ENCODE results near the gene CACNA1H.
"Not testable (repeated sequence)": the region's sequence is repeated elsewhere in the genome, so short reads cannot be mapped to it uniquely, and the experiment has no call there.

CACNA1H gene

GRCh38 chr16:1176280-1176897 lies 23.5 kb downstream of the CACNA1H start:
- no peak for DNase-seq

GRCh38 chr16:1177053-1177452 lies 24.1 kb downstream of the CACNA1H start:
- DNase-seq = no peak

- no peak for DNase-seq
Observed at GRCh38 chr16:1177750-1178149, 24.8 kb downstream of the CACNA1H start.

- DNase-seq = no peak
Observed at GRCh38 chr16:1178295-1178910, 25.5 kb downstream of the CACNA1H start.

GRCh38 chr16:1180549-1181403 lies 27.9 kb downstream of the CACNA1H start:
- no peak for DNase-seq

GRCh38 chr16:1181404-1182315 lies 28.8 kb downstream of the CACNA1H start:
- DNase-seq = no peak

GRCh38 chr16:1182316-1182671 lies 29.4 kb downstream of the CACNA1H start:
- DNase-seq = no peak

GRCh38 chr16:1182950-1183907 lies 30.3 kb downstream of the CACNA1H start:
- DNase-seq = no peak

GRCh38 chr16:1184156-1184868 lies 31.4 kb downstream of the CACNA1H start:
- DNase-seq = no peak

GRCh38 chr16:1184980-1185379 lies 32.1 kb downstream of the CACNA1H start:
- DNase-seq = no peak

- not testable (repeated sequence) for DNase-seq
Observed at GRCh38 chr16:1185460-1186207, 32.7 kb downstream of the CACNA1H start.

GRCh38 chr16:1188432-1189189 lies 35.7 kb downstream of the CACNA1H start:
- no peak for DNase-seq

- no peak for DNase-seq
Observed at GRCh38 chr16:1189455-1189854, 36.5 kb downstream of the CACNA1H start.

- DNase-seq = not testable (repeated sequence)
Observed at GRCh38 chr16:1190789-1191188, 37.9 kb downstream of the CACNA1H start.

GRCh38 chr16:1192384-1193073 lies 39.6 kb downstream of the CACNA1H start:
- DNase-seq = no peak

- peak; percentile 4 for DNase-seq
Observed at GRCh38 chr16:1193143-1193824, 40.4 kb downstream of the CACNA1H start.

- no peak for DNase-seq
Observed at GRCh38 chr16:1193825-1194581, 41.1 kb downstream of the CACNA1H start.

Measured in NCI-H2081 treated with DMSO at 0.1 percent for 48 hours (cell line).